T-cell (primary cell): ENCODE measurements around the gene USB1. TPM values are rescaled to one million over a fixed set of nuclear protein-coding genes. Genes with fewer than 3 reads are reported as not detected.

Experiments
- ATAC-seq, 4 experiments: fragments of 200-7000 bp in 3 of 4; fragments of 150-1000 bp in 1 of 4; cut with Tn5 transposase; replicated peaks in 1 of 4; 1 replicate in 3 of 4; 2 replicates in 1 of 4; pipeline ENCODE4 v1.10.0; 2021; ENCODE audit warnings: moderate library complexity in 3 of 4, mild to moderate bottlenecking in 2 of 4, moderate number of reproducible peaks in 1 of 4
- CTCF ChIA-PET, 2 donors: fragments of 300-600 bp; sonication (Branson Sonifier 250); formaldehyde crosslinking; loops; one replicate each; lab custom pipeline; 2022; ENCODE audit warnings: antibody characterized with exemption in 2 of 2; lab: Charles Lee
- POLR2A ChIA-PET, 2 donors: fragments of 300-600 bp; sonication (Branson Sonifier 250); formaldehyde crosslinking; loops; one replicate each; lab custom pipeline; 2022; ENCODE audit warnings: antibody characterized with exemption in 2 of 2; lab: Charles Lee
- DNase-seq, 35 experiments: peaks; one replicate each; pipeline versions ENCODE4 v3.0.0 to v3.0.0-alpha.2; 2013 to 2023
- H3K27ac ChIP-seq: one replicate; pipeline ENCODE4 v1.5.1; 2013; ENCODE audit warnings: low read length
- H3K27me3 ChIP-seq, 2 experiments: replicated peaks in 1 of 2; 1 replicate in 1 of 2; 2 replicates in 1 of 2; pipeline versions ENCODE4 v1.6.1 to v1.7.0; 2013; ENCODE audit warnings: low read length in 1 of 2, mixed read lengths in 1 of 2; ENCODE audit not compliant: control insufficient read depth in 2 of 2, insufficient read depth in 2 of 2; ENCODE audit errors: extremely low read depth in 1 of 2
- H3K36me3 ChIP-seq, 2 donors: 1 replicate in 1 of 2; 2 replicates in 1 of 2; pipeline versions ENCODE4 v1.6.1 to v1.7.0; 2013; ENCODE audit warnings: low read length in 1 of 2; ENCODE audit not compliant: control insufficient read depth in 2 of 2, insufficient read depth in 1 of 2; ENCODE audit errors: extremely low read depth in 1 of 2
- H3K4me1 ChIP-seq, 2 experiments: 1 replicate in 1 of 2; 2 replicates in 1 of 2; pipeline versions ENCODE4 v1.6.1 to v1.7.0; 2013; ENCODE audit warnings: low read length in 2 of 2, mixed read lengths in 1 of 2; ENCODE audit not compliant: insufficient read depth in 2 of 2, control insufficient read depth in 1 of 2; ENCODE audit errors: extremely low read depth in 1 of 2
- H3K4me3 ChIP-seq, 2 donors: 1 replicate in 1 of 2; 2 replicates in 1 of 2; pipeline versions ENCODE4 v1.5.1 to v1.7.0; 2013; ENCODE audit warnings: mild to moderate bottlenecking in 2 of 2, low read length in 1 of 2, moderate library complexity in 1 of 2; ENCODE audit not compliant: control insufficient read depth in 1 of 2; ENCODE audit errors: extremely low read depth in 1 of 2
- H3K9me3 ChIP-seq: 2 replicates; pipeline ENCODE4 v1.7.0; 2013
- H3K27ac Mint-ChIP-seq, 2 donors: one replicate each; pipeline ENCODE4 v1.8.0; 2020 to 2021; ENCODE audit warnings: mild to moderate bottlenecking in 2 of 2, mixed read lengths in 2 of 2
- H3K27me3 Mint-ChIP-seq, 2 donors: one replicate each; pipeline ENCODE4 v1.8.0; 2021 to 2022; ENCODE audit warnings: mixed read lengths in 2 of 2
- H3K36me3 Mint-ChIP-seq: one replicate; pipeline ENCODE4 v1.8.0; 2021; ENCODE audit warnings: mixed read lengths
- H3K4me1 Mint-ChIP-seq, 3 donors: one replicate each; pipeline ENCODE4 v1.8.0; 2020 to 2022; ENCODE audit warnings: mixed read lengths in 3 of 3, mild to moderate bottlenecking in 1 of 3
- H3K4me3 Mint-ChIP-seq, 3 donors: one replicate each; pipeline ENCODE4 v1.8.0; 2020 to 2022; ENCODE audit warnings: mild to moderate bottlenecking in 3 of 3, mixed read lengths in 3 of 3, moderate library complexity in 3 of 3
- H3K9me3 Mint-ChIP-seq, 3 donors: one replicate each; pipeline ENCODE4 v1.8.0; 2020 to 2022; ENCODE audit warnings: mixed read lengths in 3 of 3
- WGBS: methylation state at CpG from one replicate; pipeline ENCODE4 v1.1.5; 2013; ENCODE audit warnings: missing lambda C conversion rate; ENCODE audit not compliant: insufficient coverage; 5-methylcytosine and 5-hydroxymethylcytosine counted together
- total RNA-seq, 35 experiments: library from RNA in 6 of 35; stranded (reverse) in 6 of 35; fragments of 120-200 nt in 1 of 35; gene quantifications; one replicate each; pipeline versions ENCODE4 v1.2.1 to v1.2.4 and lab custom pipeline; 2013 to 2026

Gene USB1
- total RNA-seq, 5 donors from 2014 or later (not counting 1 experiment from before 2014, with no cell fraction given) = 31.7 to 44.2 (median 41.3) TPM

- Histone ChIP-seq H3K9me3 (no peaks in the 10 kb centered on the region), H3K36me3 (no peaks in the 10 kb centered on the region)
- CTCF ChIA-PET = interaction anchor here in 1 of 2 donors (0.6 to 1.3 kb wide), 2 partner anchors 11 to 363 kb away, joined by 3 read pairs; no protein-coding TSS in a partner anchor
Measured at GRCh38 chr16:58034128-58034685, 33.0 kb downstream of the USB1 start.

GRCh38 chr16:58034774-58035173 lies 33.6 kb downstream of the USB1 start:
- ChIA-PET POLR2A (interaction anchor here in 1 of 2 donors (0.7 kb wide), 1 partner anchor 262 kb away, joined by 4 read pairs; no protein-coding TSS in a partner anchor), CTCF (interaction anchor here in 1 of 2 donors (1.3 kb wide), 1 partner anchor 12 kb away, joined by 3 read pairs; no protein-coding TSS in a partner anchor)
- H3K36me3 ChIP-seq = no peaks in the 10 kb centered on the region
- no peaks in the 10 kb centered on the region for H3K4me1 ChIP-seq
- H3K27me3 ChIP-seq = no peaks in the 10 kb centered on the region
- H3K9me3 ChIP-seq = no peaks in the 10 kb centered on the region
- peaks cover 0 to under 1% of the 10 kb centered on the region in 2 donors for H3K27me3 Mint-ChIP-seq
- no peak overlapping the region for H3K27ac ChIP-seq
- no peaks in the 10 kb centered on the region for H3K4me1 Mint-ChIP-seq
- H3K4me3 ChIP-seq = no peak overlapping the region
- H3K4me3 Mint-ChIP-seq = no peak overlapping the region
- ATAC-seq (no peak), DNase-seq (no peak)
- no peak overlapping the region for H3K27ac Mint-ChIP-seq
- WGBS = 80% methylated on average over 1 of the region's 11 CpGs
- no peaks in the 10 kb centered on the region for H3K9me3 Mint-ChIP-seq
- no peaks in the 10 kb centered on the region for H3K36me3 Mint-ChIP-seq

More at GRCh38 chr16:58034128-58034685, 33.0 kb downstream of the USB1 start:
- Mint-ChIP-seq H3K4me1 (no peaks in the 10 kb centered on the region), H3K4me3 (no peak overlapping the region), H3K9me3 (no peaks in the 10 kb centered on the region), H3K36me3 (no peaks in the 10 kb centered on the region), H3K27ac (no peak overlapping the region), H3K27me3 (peaks cover 4 to 6% of the 10 kb centered on the region in 2 donors)
- Histone ChIP-seq H3K4me1 (no peaks in the 10 kb centered on the region), H3K27me3 (no peaks in the 10 kb centered on the region), H3K27ac (no peak overlapping the region), H3K4me3 (no peak overlapping the region)
- POLR2A ChIA-PET = interaction anchor here in 1 of 2 donors (0.7 kb wide), 1 partner anchor 262 kb away, joined by 4 read pairs; no protein-coding TSS in a partner anchor
- 88% methylated on average over 11 of the region's 14 CpGs for WGBS
- ATAC-seq = no peak
- no peak for DNase-seq

- no peaks in the 10 kb centered on the region for H3K36me3 ChIP-seq
- no peaks in the 10 kb centered on the region for H3K36me3 Mint-ChIP-seq
- CTCF ChIA-PET = interaction anchor here in 1 of 2 donors (0.5 kb wide), 1 partner anchor 62 kb away, joined by 3 read pairs; no protein-coding TSS in a partner anchor
- DNase-seq = no peak
- no peaks in the 10 kb centered on the region for H3K9me3 Mint-ChIP-seq
- H3K4me3 Mint-ChIP-seq = no peak overlapping the region
- POLR2A ChIA-PET = no interaction called here
- H3K27ac ChIP-seq = no peak overlapping the region
- ATAC-seq = no peak
- no peaks in the 10 kb centered on the region for H3K27me3 Mint-ChIP-seq
- H3K27ac Mint-ChIP-seq = no peak overlapping the region
- H3K4me1 ChIP-seq = no peaks in the 10 kb centered on the region
- H3K4me3 ChIP-seq = no peak overlapping the region
- no peaks in the 10 kb centered on the region for H3K4me1 Mint-ChIP-seq
- no peaks in the 10 kb centered on the region for H3K27me3 ChIP-seq
- 81% methylated on average over 14 of the region's 14 CpGs for WGBS
- no peaks in the 10 kb centered on the region for H3K9me3 ChIP-seq
Measured at GRCh38 chr16:58035356-58036170, 34.4 kb downstream of the USB1 start.

GRCh38 chr16:58036943-58037342 lies 35.7 kb downstream of the USB1 start:
- no peaks in the 10 kb centered on the region for H3K36me3 Mint-ChIP-seq
- no peaks in the 10 kb centered on the region for H3K4me1 Mint-ChIP-seq
- CTCF ChIA-PET = interaction anchor here in 1 of 2 donors (0.5 kb wide), 1 partner anchor 236 kb away, joined by 4 read pairs; no protein-coding TSS in a partner anchor
- no peaks in the 10 kb centered on the region for H3K27me3 ChIP-seq
- H3K36me3 ChIP-seq = no peaks in the 10 kb centered on the region
- DNase-seq (no peak), ATAC-seq (no peak)
- H3K4me1 ChIP-seq = no peaks in the 10 kb centered on the region
- H3K9me3 ChIP-seq = no peaks in the 10 kb centered on the region
- no peak overlapping the region for H3K27ac Mint-ChIP-seq
- no peak overlapping the region for H3K27ac ChIP-seq
- POLR2A ChIA-PET = no interaction called here
- no peaks in the 10 kb centered on the region for H3K9me3 Mint-ChIP-seq
- H3K4me3 Mint-ChIP-seq = no peak overlapping the region
- H3K27me3 Mint-ChIP-seq = no peaks in the 10 kb centered on the region
- H3K4me3 ChIP-seq = no peak overlapping the region
- WGBS = 92% methylated on average over 6 of the region's 6 CpGs

- WGBS = 88% methylated on average over 4 of the region's 16 CpGs
- Histone ChIP-seq H3K27ac (no peak overlapping the region), H3K4me1 (no peaks in the 10 kb centered on the region), H3K9me3 (no peaks in the 10 kb centered on the region), H3K27me3 (no peaks in the 10 kb centered on the region), H3K36me3 (no peaks in the 10 kb centered on the region), H3K4me3 (no peak overlapping the region)
- Mint-ChIP-seq H3K27ac (no peak overlapping the region), H3K4me3 (no peak overlapping the region), H3K36me3 (no peaks in the 10 kb centered on the region), H3K27me3 (no peaks in the 10 kb centered on the region), H3K4me1 (no peaks in the 10 kb centered on the region), H3K9me3 (no peaks in the 10 kb centered on the region)
- no peak for ATAC-seq
- ChIA-PET POLR2A (no interaction called here), CTCF (interaction anchor here in 1 of 2 donors (0.5 kb wide), 1 partner anchor 236 kb away, joined by 4 read pairs; no protein-coding TSS in a partner anchor)
- DNase-seq = no peak
Measured at GRCh38 chr16:58037365-58038057, 36.3 kb downstream of the USB1 start.

- Mint-ChIP-seq H3K27ac (no peak overlapping the region), H3K4me1 (no peaks in the 10 kb centered on the region), H3K36me3 (no peaks in the 10 kb centered on the region), H3K9me3 (no peaks in the 10 kb centered on the region), H3K4me3 (no peak overlapping the region), H3K27me3 (no peaks in the 10 kb centered on the region)
- POLR2A ChIA-PET = no interaction called here
- Histone ChIP-seq H3K27me3 (no peaks in the 10 kb centered on the region), H3K9me3 (no peaks in the 10 kb centered on the region), H3K4me1 (no peaks in the 10 kb centered on the region), H3K36me3 (no peaks in the 10 kb centered on the region), H3K27ac (no peak overlapping the region), H3K4me3 (no peak overlapping the region)
- DNase-seq (no peak), ATAC-seq (no peak)
- 93% methylated on average over 13 of the region's 20 CpGs for WGBS
- CTCF ChIA-PET = interaction anchor here in 1 of 2 donors (0.9 kb wide), 1 partner anchor 12 kb away, joined by 3 read pairs; the partner anchor contains the start of gene MMP15
Measured at GRCh38 chr16:58038219-58038641, 37.0 kb downstream of the USB1 start.
